Mesenchymal stem cell (in vitro differentiated cells and primary cell): ENCODE results near the gene RASA3.
A peak's percentile ranks its signal among the peaks of the same experiment; 100 is the strongest.

Experiments
- DNase-seq: peaks from one replicate; pipeline ENCODE4 v3.0.0-alpha.2; 2013
- H2AFZ ChIP-seq: one replicate; pipeline ENCODE4 v1.6.1; 2013; ENCODE audit warnings: low read depth, mild to moderate bottlenecking, control low read depth, inconsistent platforms, low read length, moderate library complexity
- H2AK5ac ChIP-seq: 2 replicates; pipeline ENCODE4 v1.6.1; 2013; ENCODE audit warnings: low read length, moderate library complexity, mild to moderate bottlenecking, inconsistent platforms; ENCODE audit not compliant: severe bottlenecking
- H2BK120ac ChIP-seq: one replicate; pipeline ENCODE4 v1.6.1; 2013; ENCODE audit warnings: low read depth, mild to moderate bottlenecking, inconsistent platforms, low read length, moderate library complexity
- H2BK12ac ChIP-seq, 2 experiments: one replicate each; pipeline ENCODE4 v1.6.1; 2013; ENCODE audit warnings: inconsistent platforms in 2 of 2, low read length in 2 of 2, mild to moderate bottlenecking in 2 of 2, moderate library complexity in 2 of 2, control low read depth in 1 of 2
- H2BK15ac ChIP-seq: one replicate; pipeline ENCODE4 v1.6.1; 2013; ENCODE audit warnings: mild to moderate bottlenecking, low read depth, inconsistent platforms; ENCODE audit not compliant: poor library complexity, severe bottlenecking
- H2BK5ac ChIP-seq: 2 replicates; pipeline ENCODE4 v1.6.1; 2013; ENCODE audit warnings: low read depth, mild to moderate bottlenecking, low read length, control low read depth, inconsistent platforms; ENCODE audit not compliant: poor library complexity, severe bottlenecking
- H3K14ac ChIP-seq, 2 experiments: one replicate each; pipeline ENCODE4 v1.6.1; 2013; ENCODE audit warnings: inconsistent platforms in 2 of 2, low read length in 2 of 2, control low read depth in 1 of 2, mild to moderate bottlenecking in 1 of 2, moderate library complexity in 1 of 2
- H3K18ac ChIP-seq, 2 experiments: one replicate each; pipeline ENCODE4 v1.6.1; 2013; ENCODE audit warnings: inconsistent platforms in 2 of 2, low read length in 2 of 2, control low read depth in 1 of 2, low read depth in 1 of 2, mild to moderate bottlenecking in 1 of 2
- H3K23ac ChIP-seq, 2 experiments: one replicate each; pipeline ENCODE4 v1.6.1; 2013; ENCODE audit warnings: inconsistent platforms in 2 of 2, low read length in 2 of 2, mild to moderate bottlenecking in 2 of 2, moderate library complexity in 2 of 2, control low read depth in 1 of 2
- H3K27ac ChIP-seq: 2 replicates; pipeline ENCODE4 v1.5.1; 2013; ENCODE audit warnings: mild to moderate bottlenecking, moderate library complexity, low read length, control low read depth, inconsistent platforms; ENCODE audit not compliant: poor library complexity, severe bottlenecking
- H3K27me3 ChIP-seq, 2 experiments: 2 replicates each; pipeline versions ENCODE4 v1.6.1 to v1.7.0; 2013; ENCODE audit warnings: low read length in 2 of 2, mild to moderate bottlenecking in 2 of 2, moderate library complexity in 2 of 2, control low read depth in 1 of 2, inconsistent platforms in 1 of 2; ENCODE audit not compliant: control insufficient read depth in 1 of 2, insufficient read depth in 1 of 2
- H3K36me3 ChIP-seq, 2 experiments: 2 replicates each; pipeline versions ENCODE4 v1.6.1 to v1.7.0; 2013; ENCODE audit warnings: low read length in 2 of 2, control low read depth in 1 of 2, inconsistent platforms in 1 of 2, low read depth in 1 of 2, mild to moderate bottlenecking in 1 of 2; ENCODE audit not compliant: insufficient read depth in 2 of 2, control insufficient read depth in 1 of 2
- H3K4ac ChIP-seq, 2 experiments: one replicate each; pipeline ENCODE4 v1.6.1; 2013; ENCODE audit warnings: inconsistent platforms in 2 of 2, low read length in 2 of 2, mild to moderate bottlenecking in 2 of 2, moderate library complexity in 2 of 2, control low read depth in 1 of 2, low read depth in 1 of 2
- H3K4me1 ChIP-seq: 2 replicates; pipeline ENCODE4 v1.6.1; 2013; ENCODE audit warnings: low read depth, low read length, control low read depth; ENCODE audit not compliant: control insufficient read depth, insufficient read depth
- H3K4me2 ChIP-seq: 2 replicates; pipeline ENCODE4 v1.6.1; 2013; ENCODE audit warnings: low read length, mild to moderate bottlenecking, inconsistent platforms; ENCODE audit not compliant: poor library complexity, severe bottlenecking
- H3K4me3 ChIP-seq, 2 experiments: 2 replicates each; pipeline versions ENCODE4 v1.5.1 to v1.7.0; 2013; ENCODE audit warnings: low read length in 2 of 2, mild to moderate bottlenecking in 2 of 2, control low read depth in 1 of 2, low read depth in 1 of 2; ENCODE audit not compliant: insufficient read depth in 1 of 2
- H3K79me1 ChIP-seq: replicated peaks from 2 replicates; pipeline ENCODE4 v1.6.1; 2013; ENCODE audit warnings: mild to moderate bottlenecking, control low read depth, low read length, inconsistent platforms; ENCODE audit not compliant: poor library complexity, severe bottlenecking
- H3K9ac ChIP-seq: 2 replicates; pipeline ENCODE4 v1.7.0; 2013; ENCODE audit warnings: mild to moderate bottlenecking, low read length, moderate library complexity
- H3K9me3 ChIP-seq: 2 replicates; pipeline ENCODE4 v1.7.0; 2013; ENCODE audit warnings: mild to moderate bottlenecking, low read length; ENCODE audit not compliant: control insufficient read depth
- H4K8ac ChIP-seq: one replicate; pipeline ENCODE4 v1.6.1; 2013; ENCODE audit warnings: inconsistent platforms, mild to moderate bottlenecking, low read length, moderate library complexity
- H4K91ac ChIP-seq: one replicate; pipeline ENCODE4 v1.6.1; 2013; ENCODE audit warnings: mild to moderate bottlenecking, low read length, inconsistent platforms
- WGBS: methylation state at CpG from one replicate; pipeline ENCODE4 v1.1.7; 2013; ENCODE audit warnings: mixed read lengths; 5-methylcytosine and 5-hydroxymethylcytosine counted together

The RASA3 gene

DNA sequence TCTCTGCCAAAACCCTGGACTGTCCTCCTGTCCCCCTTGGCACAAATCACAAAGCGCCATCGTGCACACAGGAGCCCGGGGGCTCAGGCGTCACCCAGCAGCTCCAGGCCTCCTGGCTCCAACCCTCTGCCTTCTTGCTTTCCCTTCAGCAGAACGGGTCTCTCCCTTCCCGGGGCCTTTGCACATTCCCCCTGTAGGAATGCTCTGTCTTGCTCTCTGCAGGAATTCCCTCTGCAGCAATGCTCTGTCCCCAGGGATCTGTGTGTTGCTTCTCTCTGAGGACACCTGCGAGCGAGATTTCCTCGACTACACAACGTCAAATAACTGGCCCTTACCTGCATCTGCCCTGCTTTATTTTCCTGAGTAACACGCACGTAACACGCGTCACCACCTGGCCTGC, 13.3 kb upstream of the RASA3 start:
- Histone ChIP-seq H4K8ac (no peak overlapping the region), H3K4me3 (no peak overlapping the region), H3K23ac (no peak overlapping the region), H2BK120ac (no peak overlapping the region), H2AK5ac (no peak overlapping the region), H2BK12ac (no peak overlapping the region), H2AFZ (no peak overlapping the region), H3K4me2 (no peak overlapping the region), H3K36me3 (no peaks in the 10 kb centered on the region), H3K79me1 (no peaks in the 10 kb centered on the region), H3K27me3 (peaks cover 11 to 62% of the 10 kb centered on the region in 2 experiments), H2BK5ac (no peak overlapping the region), H3K14ac (peak overlapping the region in 1 of 2 experiments; percentile 61), H3K9me3 (no peaks in the 10 kb centered on the region), H3K4ac (no peak overlapping the region), H3K9ac (no peak overlapping the region), H3K18ac (no peak overlapping the region), H3K4me1 (peaks cover 20% of the 10 kb centered on the region), H4K91ac (no peak overlapping the region), H3K27ac (no peak overlapping the region), H2BK15ac (no peak overlapping the region)
- 94% methylated on average over 14 of the region's 14 CpGs for WGBS
- DNase-seq: no peak

DNA sequence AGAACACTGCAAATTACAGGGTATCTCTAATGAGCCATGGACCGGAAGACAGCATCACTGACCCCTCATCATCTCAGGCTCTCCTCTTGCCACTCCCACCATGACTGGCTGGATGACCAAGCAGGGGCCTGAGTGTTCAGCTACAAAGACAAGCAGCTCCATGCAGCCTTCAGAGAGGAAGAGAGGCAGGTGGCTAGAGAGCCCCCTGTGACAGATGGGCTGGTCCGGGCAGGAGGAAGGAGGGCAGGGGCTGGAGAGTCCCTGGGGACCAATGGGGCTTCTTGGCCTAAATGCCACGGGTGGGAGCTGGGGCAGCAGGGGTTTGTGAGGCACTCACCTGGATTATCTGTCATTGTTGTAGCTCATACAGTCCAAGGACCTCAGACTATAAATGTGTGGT, 12.8 kb upstream of the RASA3 start:
- Histone ChIP-seq H3K4me3 (no peak overlapping the region), H2BK12ac (no peak overlapping the region), H4K8ac (no peak overlapping the region), H4K91ac (no peak overlapping the region), H3K79me1 (no peaks in the 10 kb centered on the region), H3K4me1 (peaks cover 24% of the 10 kb centered on the region), H2BK5ac (no peak overlapping the region), H3K14ac (no peak overlapping the region), H3K9ac (no peak overlapping the region), H3K27me3 (peaks cover 9 to 59% of the 10 kb centered on the region in 2 experiments), H3K27ac (no peak overlapping the region), H2BK15ac (no peak overlapping the region), H2BK120ac (no peak overlapping the region), H3K4me2 (no peak overlapping the region), H3K4ac (no peak overlapping the region), H3K9me3 (no peaks in the 10 kb centered on the region), H3K36me3 (no peaks in the 10 kb centered on the region), H3K18ac (no peak overlapping the region), H3K23ac (no peak overlapping the region), H2AK5ac (no peak overlapping the region), H2AFZ (no peak overlapping the region)
- DNase-seq: no peak
- 58% methylated on average over 3 of the region's 3 CpGs for WGBS

- H2BK120ac ChIP-seq: no peak overlapping the region
- no peak overlapping the region for H3K4me2 ChIP-seq
- H3K18ac ChIP-seq: no peak overlapping the region
- no peak overlapping the region for H2AFZ ChIP-seq
- peaks cover 4 to 54% of the 10 kb centered on the region in 2 experiments for H3K27me3 ChIP-seq
- no peaks in the 10 kb centered on the region for H3K79me1 ChIP-seq
- no peak overlapping the region for H2BK5ac ChIP-seq
- H3K23ac ChIP-seq: no peak overlapping the region
- no peak overlapping the region for H2BK15ac ChIP-seq
- H4K91ac ChIP-seq: no peak overlapping the region
- H2BK12ac ChIP-seq: no peak overlapping the region
- no peak overlapping the region for H3K4me3 ChIP-seq
- peaks cover 24% of the 10 kb centered on the region for H3K4me1 ChIP-seq
- H3K14ac ChIP-seq: no peak overlapping the region
- no peak overlapping the region for H3K9ac ChIP-seq
- no peak overlapping the region for H2AK5ac ChIP-seq
- H3K9me3 ChIP-seq: no peaks in the 10 kb centered on the region
- H3K36me3 ChIP-seq: no peaks in the 10 kb centered on the region
- H3K4ac ChIP-seq: no peak overlapping the region
- no peak overlapping the region for H3K27ac ChIP-seq
- no peak for DNase-seq
- 94% methylated on average over 17 of the region's 17 CpGs for WGBS
- H4K8ac ChIP-seq: no peak overlapping the region
Measured at GRCh38 chr13:114144606-114145244, 12.3 kb upstream of the RASA3 start.

DNA sequence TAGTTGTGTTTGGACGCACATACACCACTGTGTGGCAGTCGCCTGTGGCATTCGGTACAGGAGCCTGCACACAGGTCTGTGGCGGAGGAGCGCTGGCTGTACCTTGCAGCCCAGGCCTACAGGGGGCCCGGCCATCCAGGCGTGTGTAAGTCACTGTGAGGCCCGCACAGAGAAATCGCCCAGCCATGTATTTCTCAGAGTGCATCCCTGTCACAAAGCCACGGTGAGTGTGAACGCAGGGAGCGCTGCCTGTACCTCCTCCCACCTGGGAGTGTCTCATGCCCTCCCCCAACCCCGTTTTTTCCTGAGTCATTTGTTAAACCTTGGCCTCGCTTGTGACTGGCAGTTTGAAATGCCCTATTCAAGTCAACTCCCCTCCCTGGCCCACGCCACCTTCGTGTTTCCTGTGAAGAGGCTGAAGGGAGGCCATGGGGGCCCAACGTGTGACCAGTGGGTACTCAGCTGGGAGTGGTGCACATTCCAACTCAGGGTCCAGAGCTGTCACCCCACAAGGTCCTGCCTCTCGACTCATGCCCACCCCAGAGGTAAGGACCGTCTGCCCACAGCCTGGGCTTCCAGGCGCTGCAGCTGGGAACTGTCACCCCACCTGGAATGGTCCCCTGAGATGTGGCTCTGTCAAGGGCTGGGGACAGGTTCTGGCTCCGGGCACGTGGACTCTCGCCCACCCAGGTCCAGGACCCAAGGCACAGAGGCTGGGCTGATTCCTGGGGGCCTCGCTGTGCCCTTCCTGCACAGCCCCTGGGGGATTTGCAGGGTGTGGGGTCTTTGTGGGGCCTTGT, 11.6 kb upstream of the RASA3 start:
- Histone ChIP-seq H3K18ac (no peak overlapping the region), H3K9me3 (no peaks in the 10 kb centered on the region), H2BK5ac (no peak overlapping the region), H3K27me3 (peaks cover 4 to 53% of the 10 kb centered on the region in 2 experiments), H3K27ac (no peak overlapping the region), H4K91ac (no peak overlapping the region), H2BK120ac (no peak overlapping the region), H3K4me2 (no peak overlapping the region), H3K36me3 (no peaks in the 10 kb centered on the region), H3K4me1 (peaks cover 24% of the 10 kb centered on the region), H3K79me1 (no peaks in the 10 kb centered on the region), H4K8ac (no peak overlapping the region), H3K4me3 (no peak overlapping the region), H2BK12ac (no peak overlapping the region), H3K9ac (no peak overlapping the region), H3K14ac (peak overlapping the region in 1 of 2 experiments; percentile 39), H3K4ac (no peak overlapping the region), H2AFZ (no peak overlapping the region), H3K23ac (no peak overlapping the region), H2BK15ac (no peak overlapping the region), H2AK5ac (no peak overlapping the region)
- DNase-seq: no peak
- 74% methylated on average over 24 of the region's 24 CpGs for whole genome bisulfite sequencing
